Caco-2 (cell line): ENCODE measurements around the gene KSR2. TPM values are rescaled to one million over a fixed set of nuclear protein-coding genes. Genes with fewer than 3 reads are reported as not detected.
"Not testable (repeated sequence)": the region's sequence is repeated elsewhere in the genome, so short reads cannot be mapped to it uniquely, and the experiment has no call there.

Source experiments
- BruUV-seq: library from RNA; stranded (reverse); fragments of 400-500 nt; replicated peaks from 2 replicates; lab custom pipeline; 2021; lab: Mats Ljungman, UMichigan
- CTCF ChIA-PET: fragments of 300-600 bp; sonication (Branson Sonifier 250); formaldehyde crosslinking; loops from one replicate; lab custom pipeline; 2022; ENCODE audit warnings: antibody characterized with exemption; lab: Charles Lee
- POLR2A ChIA-PET: fragments of 300-600 bp; sonication (Branson Sonifier 250); formaldehyde crosslinking; loops from one replicate; lab custom pipeline; 2022; ENCODE audit warnings: antibody characterized with exemption; lab: Charles Lee
- DNase-seq, 2 experiments: peaks; one replicate each; pipeline versions ENCODE4 v3.0.0 to v3.0.0-alpha.2; 2020 to 2022
- H3K27me3 ChIP-seq: replicated peaks from 2 replicates; pipeline ENCODE4 v1.6.0; 2011; ENCODE audit warnings: low read length; ENCODE audit not compliant: control insufficient read depth, insufficient read depth
- H3K36me3 ChIP-seq: 2 replicates; pipeline ENCODE4 v1.5.1; 2011; ENCODE audit warnings: low read length; ENCODE audit not compliant: control insufficient read depth, insufficient read depth
- H3K4me1 ChIP-seq: fragments of 250-450 bp; sonication (Bioruptor Pico); 2 replicates; pipeline ENCODE4 v1.5.1; 2020; ENCODE audit warnings: mild to moderate bottlenecking
- H3K4me3 ChIP-seq: 2 replicates; pipeline ENCODE4 v1.5.1; 2011; ENCODE audit warnings: low read depth, mild to moderate bottlenecking, control low read depth, low read length
- H3K9me3 ChIP-seq: fragments of 250-450 bp; sonication (Bioruptor Pico); 2 replicates; pipeline ENCODE4 v1.5.1; 2020; ENCODE audit warnings: mild to moderate bottlenecking, moderate library complexity
- H3K27ac Mint-ChIP-seq: one replicate; pipeline ENCODE4 v1.8.0; 2022; ENCODE audit warnings: mixed read lengths; ENCODE audit not compliant: unreplicated experiment
- H3K27me3 Mint-ChIP-seq: one replicate; pipeline ENCODE4 v1.8.0; 2022; ENCODE audit warnings: mixed read lengths; ENCODE audit not compliant: insufficient read depth, unreplicated experiment
- H3K36me3 Mint-ChIP-seq: one replicate; pipeline ENCODE4 v1.8.0; 2022; ENCODE audit warnings: mild to moderate bottlenecking, mixed read lengths; ENCODE audit not compliant: insufficient read depth, unreplicated experiment
- H3K4me1 Mint-ChIP-seq: one replicate; pipeline ENCODE4 v1.8.0; 2022; ENCODE audit warnings: low read depth, mixed read lengths; ENCODE audit not compliant: unreplicated experiment
- H3K4me3 Mint-ChIP-seq: one replicate; pipeline ENCODE4 v1.8.0; 2022; ENCODE audit warnings: mild to moderate bottlenecking, moderate library complexity, mixed read lengths; ENCODE audit not compliant: unreplicated experiment
- H3K9me3 Mint-ChIP-seq: one replicate; pipeline ENCODE4 v1.8.0; 2022; ENCODE audit warnings: mixed read lengths; ENCODE audit not compliant: unreplicated experiment
- CTCF ChIP-seq, 2 experiments: fragments of 200-600 bp in 1 of 2; IDR thresholded peaks; 1 replicate in 1 of 2; 2 replicates in 1 of 2; pipeline versions ENCODE4 v1.5.1 to v1.8.0; 2011 to 2022; ENCODE audit warnings: antibody characterized with exemption in 1 of 2, control low read depth in 1 of 2, inconsistent platforms in 1 of 2, low read depth in 1 of 2, low read length in 1 of 2, mild to moderate bottlenecking in 1 of 2, moderate library complexity in 1 of 2; ENCODE audit not compliant: insufficient read depth in 1 of 2, severe bottlenecking in 1 of 2, unreplicated experiment in 1 of 2
- intact Hi-C: fragments of 100-400 bp; cut with micrococcal nuclease; formaldehyde crosslinking; loops from one replicate; pipeline ENCODE4 v1.10.0; 2022; ENCODE audit not compliant: unreplicated experiment
- total RNA-seq: library from RNA; stranded (reverse); gene quantifications from 2 replicates; pipeline ENCODE4 v1.2.3, GENCODE V29; 2022

KSR2 gene
- total RNA-seq, 1 experiment from 2014 or later: 0.66 TPM

GRCh38 chr12:117897372-117898161, 71.2 kb downstream of the KSR2 start:
- Mint-ChIP-seq H3K27me3 (no peaks in the 10 kb centered on the region), H3K4me3 (no peak overlapping the region), H3K9me3 (no peaks in the 10 kb centered on the region), H3K36me3 (no peaks in the 10 kb centered on the region), H3K4me1 (no peaks in the 10 kb centered on the region), H3K27ac (no peak overlapping the region)
- no peak overlapping the region for H3K4me3 ChIP-seq
- no peaks in the 10 kb centered on the region for H3K27me3 ChIP-seq
- CTCF ChIA-PET: no interaction called here
- intact Hi-C loops: no loop called here
- H3K36me3 ChIP-seq: no peaks in the 10 kb centered on the region
- DNase-seq: no peak
- no TSS peak for BruUV-seq
- POLR2A ChIA-PET: no interaction called here
- no peak for TF ChIP-seq CTCF (IDR thresholded peaks at IDR 0.05; ENCODE audit: insufficient read depth in 1 of 2, low read depth in 1 of 2, low read length in 1 of 2, severe bottlenecking in 1 of 2, unreplicated experiment in 1 of 2)
- no peaks in the 10 kb centered on the region for H3K9me3 ChIP-seq
- H3K4me1 ChIP-seq: no peaks in the 10 kb centered on the region

- CTCF ChIA-PET: no interaction called here
- no peaks in the 10 kb centered on the region for H3K36me3 ChIP-seq
- no peaks in the 10 kb centered on the region for H3K9me3 ChIP-seq
- Mint-ChIP-seq H3K4me3 (no peak overlapping the region), H3K4me1 (no peaks in the 10 kb centered on the region), H3K27ac (no peak overlapping the region), H3K9me3 (no peaks in the 10 kb centered on the region), H3K36me3 (no peaks in the 10 kb centered on the region), H3K27me3 (no peaks in the 10 kb centered on the region)
- intact Hi-C loops: no loop called here
- TF ChIP-seq CTCF (IDR thresholded peaks at IDR 0.05; ENCODE audit: insufficient read depth in 1 of 2, low read depth in 1 of 2, low read length in 1 of 2, severe bottlenecking in 1 of 2, unreplicated experiment in 1 of 2): no peak
- POLR2A ChIA-PET: no interaction called here
- H3K27me3 ChIP-seq: no peaks in the 10 kb centered on the region
- BruUV-seq: no TSS peak
- no peak for DNase-seq
- H3K4me1 ChIP-seq: no peaks in the 10 kb centered on the region
- no peak overlapping the region for H3K4me3 ChIP-seq
Observed at GRCh38 chr12:117896009-117896408, 72.8 kb downstream of the KSR2 start.

- Histone ChIP-seq H3K4me1 (no peaks in the 10 kb centered on the region), H3K9me3 (no peaks in the 10 kb centered on the region), H3K4me3 (no peak overlapping the region), H3K27me3 (no peaks in the 10 kb centered on the region), H3K36me3 (no peaks in the 10 kb centered on the region)
- no peaks in the 10 kb centered on the region for H3K4me1 Mint-ChIP-seq
- no TSS peak for BruUV-seq
- H3K4me3 Mint-ChIP-seq: no peak overlapping the region
- no peaks in the 10 kb centered on the region for H3K9me3 Mint-ChIP-seq
- no peak overlapping the region for H3K27ac Mint-ChIP-seq
- intact Hi-C loops: no loop called here
- no peak for TF ChIP-seq CTCF (IDR thresholded peaks at IDR 0.05; ENCODE audit: insufficient read depth in 1 of 2, low read depth in 1 of 2, low read length in 1 of 2, severe bottlenecking in 1 of 2, unreplicated experiment in 1 of 2)
- CTCF ChIA-PET: no interaction called here
- POLR2A ChIA-PET: no interaction called here
- H3K36me3 Mint-ChIP-seq: no peaks in the 10 kb centered on the region
- no peak for DNase-seq
- H3K27me3 Mint-ChIP-seq: no peaks in the 10 kb centered on the region
Observed at GRCh38 chr12:117892441-117892840, 76.3 kb downstream of the KSR2 start.

- H3K4me1 Mint-ChIP-seq, CTCF ChIA-PET, H3K4me3 Mint-ChIP-seq, H3K27ac Mint-ChIP-seq, H3K36me3 ChIP-seq, DNase-seq, H3K36me3 Mint-ChIP-seq, H3K9me3 Mint-ChIP-seq, H3K9me3 ChIP-seq, intact Hi-C loops, H3K27me3 ChIP-seq, BruUV-seq, H3K27me3 Mint-ChIP-seq, H3K4me3 ChIP-seq, POLR2A ChIA-PET, H3K4me1 ChIP-seq: not testable (repeated sequence)
Observed at GRCh38 chr12:117891265-117891664, 77.5 kb downstream of the KSR2 start.
